ENCODE measurements around the gene HP. TPM values are rescaled to one million over a fixed set of nuclear protein-coding genes. Genes with fewer than 3 reads are reported as not detected.

The HP gene
- polyA plus RNA-seq, 4 donors, result 0.25 to 2.2 (median 0.87) TPM

DNA sequence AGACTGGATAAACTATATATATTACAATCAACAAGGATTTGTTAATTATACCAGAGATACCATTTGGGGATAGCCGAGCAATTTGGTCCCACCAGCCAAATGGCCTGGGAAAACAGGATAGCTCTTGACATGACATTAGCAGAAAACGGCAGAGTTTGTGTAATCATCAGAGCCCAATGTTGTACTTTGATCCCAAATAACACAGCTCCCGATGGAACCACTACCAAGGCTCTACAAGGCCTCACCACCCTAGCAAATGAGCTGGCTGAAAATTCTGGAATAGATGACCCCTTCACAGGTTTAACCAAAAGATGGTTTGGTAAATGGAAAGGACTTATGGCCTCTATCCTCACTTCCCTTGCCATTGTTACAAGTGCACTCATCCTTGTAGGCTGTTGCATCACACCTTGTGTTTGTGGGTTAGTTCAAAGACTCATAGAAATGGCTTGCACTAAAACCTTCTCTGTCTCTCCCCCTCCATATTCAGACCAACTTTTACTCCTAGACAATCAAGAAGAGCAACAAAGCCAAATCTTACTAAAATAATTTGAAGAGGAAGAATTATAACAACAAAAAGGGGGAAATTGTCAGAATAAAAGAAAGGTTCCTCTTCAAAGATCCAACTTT is 29.6 kb downstream of the HP start:
- no peak for DNase-seq (ENCODE audit: low read depth in 4 of 4, low spot score in 2 of 4)

DNA sequence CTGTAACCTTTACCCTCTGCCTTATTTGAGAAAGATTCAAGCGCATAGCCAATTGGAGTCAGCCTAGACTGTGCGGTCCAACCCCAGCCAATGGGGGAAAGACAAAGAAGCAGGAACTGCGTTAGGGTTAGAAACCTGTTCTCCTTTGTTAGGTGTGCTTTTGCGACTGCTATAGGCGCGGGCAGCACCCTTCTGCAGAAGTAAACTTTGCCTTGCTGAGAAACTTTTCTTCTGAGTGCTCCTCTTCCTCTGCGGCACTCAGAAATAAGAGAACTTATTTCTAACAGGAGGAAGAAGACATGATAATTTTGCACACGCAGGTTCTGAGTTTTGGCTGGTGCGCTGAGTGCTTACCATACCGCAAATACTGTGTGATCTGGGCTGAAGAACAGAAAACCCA is 30.1 kb downstream of the HP start:
- DNase-seq (ENCODE audit: low read depth in 4 of 4, low spot score in 2 of 4), result no peak

DNA sequence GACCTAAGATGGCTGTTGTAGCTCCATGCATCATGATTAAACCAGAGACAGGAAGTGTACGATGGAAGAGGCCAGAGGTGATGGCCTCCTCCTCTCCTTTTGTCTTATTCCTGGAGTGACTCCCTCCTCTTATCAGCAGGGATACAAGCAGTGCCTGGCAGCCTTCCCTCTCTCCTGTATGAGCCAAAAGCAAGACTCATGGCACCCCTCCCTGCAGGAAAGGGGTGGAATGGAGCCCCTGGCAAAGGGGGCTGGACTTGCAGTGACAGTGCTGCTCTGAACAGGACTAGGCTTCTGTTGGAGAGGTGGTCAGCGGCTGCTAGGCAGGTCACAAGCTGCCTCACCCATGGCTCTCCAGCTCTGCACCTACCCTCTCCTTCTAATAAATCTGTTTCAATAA is 30.7 kb downstream of the HP start:
- no peak for DNase-seq (ENCODE audit: low read depth in 4 of 4, low spot score in 2 of 4)

DNA sequence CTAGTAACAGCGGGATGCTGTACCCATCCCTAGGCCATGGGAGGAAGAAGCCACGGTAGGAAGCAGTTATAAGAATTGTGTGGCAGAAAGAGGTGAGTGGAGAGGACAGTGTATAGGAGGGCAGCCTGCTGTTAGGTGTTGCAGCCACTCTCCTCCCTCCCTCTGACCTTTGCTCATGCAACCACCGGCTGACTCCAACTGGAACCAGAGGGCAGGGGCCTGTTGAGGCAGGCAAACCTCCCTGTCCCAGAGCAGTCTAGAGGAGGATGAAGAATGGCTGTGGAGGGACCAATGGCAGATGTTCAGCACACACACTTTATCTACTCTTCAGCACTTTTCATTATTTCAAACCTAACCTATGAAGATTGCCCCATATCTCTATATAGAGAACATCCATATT is 36.9 kb downstream of the HP start:
- DNase-seq (ENCODE audit: low read depth in 4 of 4, low spot score in 2 of 4), result no peak

DNA sequence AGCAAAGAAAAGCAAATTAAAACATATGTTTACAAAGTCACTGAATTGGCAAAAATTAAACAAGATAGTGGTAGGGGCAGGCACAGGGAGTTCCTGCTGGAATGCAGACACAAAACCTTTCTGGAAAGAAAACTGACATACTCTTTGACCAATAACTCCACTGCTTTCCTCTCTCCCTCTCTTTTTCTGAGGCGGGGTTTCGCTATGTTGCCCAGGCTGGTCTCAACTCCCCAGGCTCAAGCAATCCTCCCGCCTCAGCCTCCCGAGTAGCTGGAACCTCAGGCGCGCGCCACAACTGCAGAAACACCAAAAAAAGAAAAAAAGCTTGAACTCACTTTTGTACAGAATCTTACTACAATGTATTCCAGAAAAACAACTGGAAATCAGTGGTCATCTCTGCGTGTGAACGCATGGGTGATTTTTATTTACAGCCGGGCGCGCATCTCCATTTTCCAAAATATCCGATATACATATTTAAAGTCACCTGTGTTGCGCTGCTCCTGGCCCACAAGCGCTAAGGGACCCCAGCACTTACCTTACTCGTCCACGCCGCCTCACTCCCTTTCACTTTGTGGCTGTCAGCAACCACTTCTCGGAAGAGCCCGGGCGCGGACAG is 38.6 kb downstream of the HP start:
- peak in 2 of 4 donors; percentile 7 to 11 for DNase-seq (ENCODE audit: low read depth in 4 of 4, low spot score in 2 of 4)

DNA sequence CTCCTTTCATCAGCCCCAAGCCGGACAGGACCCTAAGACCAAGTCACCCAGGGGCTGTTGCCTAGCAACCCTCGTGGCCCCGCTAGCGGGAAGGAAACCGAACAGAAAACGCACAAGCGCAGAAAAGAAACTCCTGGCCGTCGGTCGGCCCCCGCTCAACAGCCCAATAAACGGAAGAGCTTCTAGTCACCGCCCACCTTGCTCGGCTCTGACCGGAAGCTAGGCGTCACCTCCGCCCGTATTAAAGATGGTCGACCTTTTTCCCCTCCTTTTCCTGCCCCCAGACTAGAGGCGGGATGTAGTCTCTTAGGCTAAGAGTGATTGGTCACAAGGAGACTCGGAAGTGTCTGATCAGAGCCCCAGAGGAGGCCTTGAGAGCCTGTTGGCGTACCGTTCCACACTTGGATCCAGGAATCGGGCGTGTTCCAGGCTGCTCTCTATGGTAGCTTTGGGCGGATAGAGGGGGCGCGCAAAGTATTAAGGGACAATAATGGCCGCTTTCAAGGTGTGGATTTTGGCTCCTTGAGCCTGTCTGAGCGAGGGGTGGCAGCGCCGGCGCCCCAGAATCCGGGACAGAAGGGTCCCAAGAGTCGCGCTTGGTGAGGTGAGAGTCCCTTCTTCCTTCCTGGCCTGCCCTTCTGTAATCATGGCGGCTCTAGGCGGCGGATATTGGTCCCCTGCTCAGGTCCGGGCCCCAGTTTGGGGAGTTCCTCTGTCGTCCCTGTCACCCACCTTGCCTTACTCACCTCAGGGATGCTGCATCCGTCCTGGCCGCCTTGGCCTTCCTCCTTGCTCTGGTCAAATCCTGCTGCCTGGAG is 39.4 kb downstream of the HP start, which contains the start of the genes DHX38 and TXNL4B:
Gene DHX38 (plus strand): TSS at position 400 of the 818 bp plus-strand sequence. CDS start 2,311 bp downstream, outside the sequence.
Gene TXNL4B (minus strand): TSS at position 173 of the 818 bp plus-strand sequence. CDS start 2,871 bp downstream, outside the sequence.
- peak; percentile 95 to 98 (median 98) for DNase-seq (ENCODE audit: low read depth in 4 of 4, low spot score in 2 of 4)

DNA sequence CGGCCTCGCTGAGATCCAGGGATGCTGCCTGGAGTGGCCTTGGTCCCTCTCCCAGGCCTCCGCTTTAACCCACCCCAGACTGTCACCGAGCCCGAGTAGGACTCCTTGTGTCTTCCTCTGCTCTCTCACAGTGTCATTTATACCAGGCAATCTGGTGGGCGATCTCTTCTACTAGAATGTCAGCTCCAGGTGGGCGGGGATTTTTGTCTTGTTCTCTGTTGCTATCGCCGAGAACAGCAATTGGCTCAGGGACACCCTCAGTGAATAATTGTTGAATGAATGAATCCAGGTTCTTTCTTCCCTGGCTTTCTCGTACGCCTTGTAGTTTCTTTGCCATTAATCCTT is 39.9 kb downstream of the HP start:
- DNase-seq (ENCODE audit: low read depth in 4 of 4, low spot score in 2 of 4), result no peak

DNA sequence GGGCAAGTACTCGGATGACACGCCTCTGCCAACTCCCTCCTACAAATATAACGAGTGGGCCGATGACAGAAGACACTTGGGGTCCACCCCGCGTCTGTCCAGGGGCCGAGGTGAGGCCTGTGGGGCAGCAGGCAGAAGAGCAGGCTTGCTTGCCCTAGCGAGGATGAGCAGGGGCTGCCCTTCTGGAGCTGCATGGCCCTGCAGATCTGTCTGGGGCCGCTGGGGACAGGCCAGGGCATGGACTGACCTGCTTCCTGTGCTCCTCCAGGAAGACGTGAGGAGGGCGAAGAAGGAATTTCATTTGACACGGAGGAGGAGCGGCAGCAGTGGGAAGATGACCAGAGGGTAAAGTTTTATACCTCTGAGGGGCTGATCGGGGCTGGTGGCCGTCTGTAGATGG is 44.6 kb downstream of the HP start:
- DNase-seq (ENCODE audit: low read depth in 4 of 4, low spot score in 2 of 4), result no peak

DNA sequence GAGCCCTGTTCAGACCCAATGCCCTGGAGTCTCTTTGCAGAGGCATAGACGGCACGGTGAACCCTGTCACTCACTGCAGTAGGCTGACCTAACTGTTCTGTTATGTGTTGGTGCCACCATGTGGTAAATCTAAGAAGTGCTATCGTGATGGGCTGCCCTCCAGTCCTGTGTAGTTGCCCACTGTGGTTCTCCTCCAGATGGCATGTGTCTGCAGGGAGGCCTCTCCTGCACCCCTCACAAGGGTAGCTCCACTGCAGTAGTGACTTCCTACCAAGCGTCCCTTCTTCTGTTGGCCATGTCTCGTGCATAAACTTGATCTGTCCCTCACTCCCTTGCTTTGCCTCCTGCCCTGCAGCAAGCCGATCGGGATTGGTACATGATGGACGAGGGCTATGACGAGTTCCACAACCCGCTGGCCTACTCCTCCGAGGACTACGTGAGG is 45.1 kb downstream of the HP start:
- DNase-seq (ENCODE audit: low read depth in 4 of 4, low spot score in 2 of 4), result peak; percentile 4 to 19 (median 11)

DNA sequence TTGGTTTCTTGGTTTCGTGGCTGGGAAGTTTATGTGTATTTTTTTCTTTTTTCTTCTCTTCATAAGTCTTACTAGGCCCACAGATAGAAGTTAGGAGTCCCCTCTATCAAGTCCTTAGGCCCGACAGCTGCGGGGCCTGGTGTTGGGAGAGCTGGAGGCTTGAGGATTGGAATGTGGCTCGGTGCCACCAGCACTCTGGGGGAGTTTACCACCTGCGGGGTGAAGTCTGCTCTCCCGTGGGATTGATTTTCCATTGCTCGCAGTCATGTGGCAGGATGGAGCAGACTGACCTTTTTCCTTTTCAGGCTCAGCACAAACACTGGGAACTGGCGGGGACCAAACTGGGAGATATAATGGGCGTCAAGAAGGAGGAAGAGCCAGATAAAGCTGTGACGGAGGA is 46.9 kb downstream of the HP start:
- no peak for DNase-seq (ENCODE audit: low read depth in 4 of 4, low spot score in 2 of 4)

DNA sequence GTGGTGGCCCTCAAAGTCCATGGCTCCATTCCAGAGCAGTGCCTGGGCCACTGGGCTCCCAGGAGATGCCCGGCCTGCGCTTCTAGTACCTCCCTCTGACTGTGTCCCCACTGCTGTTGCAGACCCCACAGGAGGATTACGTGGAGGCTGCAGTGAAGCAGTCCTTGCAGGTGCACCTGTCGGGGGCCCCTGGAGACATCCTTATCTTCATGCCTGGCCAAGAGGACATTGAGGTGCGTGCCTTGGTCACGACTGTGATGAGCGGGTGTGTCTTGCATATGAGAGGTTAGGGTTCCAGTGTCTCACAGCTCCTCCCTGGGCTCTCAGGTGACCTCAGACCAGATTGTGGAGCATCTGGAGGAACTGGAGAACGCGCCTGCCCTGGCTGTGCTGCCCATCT is 50.6 kb downstream of the HP start:
- no peak for DNase-seq (ENCODE audit: low read depth in 4 of 4, low spot score in 2 of 4)

DNA sequence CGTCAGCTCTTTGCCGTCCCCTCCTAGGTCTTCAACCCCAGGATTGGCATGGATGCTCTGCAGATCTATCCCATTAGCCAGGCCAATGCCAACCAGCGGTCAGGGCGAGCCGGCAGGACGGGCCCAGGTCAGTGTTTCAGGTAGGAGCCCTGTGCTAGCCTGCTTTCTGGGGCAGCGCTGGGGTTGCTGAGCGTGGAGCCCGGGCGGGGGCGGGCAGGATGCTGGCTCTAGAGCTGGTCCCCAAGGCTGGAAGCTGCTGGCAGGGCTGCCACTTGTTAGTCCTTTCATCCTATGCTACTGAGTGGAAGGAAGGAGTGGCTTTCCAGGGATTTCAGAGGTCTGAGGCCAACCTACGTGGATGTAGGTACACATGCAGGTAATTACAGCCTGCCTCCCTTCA is 51.7 kb downstream of the HP start:
- DNase-seq (ENCODE audit: low read depth in 4 of 4, low spot score in 2 of 4), result no peak

DNA sequence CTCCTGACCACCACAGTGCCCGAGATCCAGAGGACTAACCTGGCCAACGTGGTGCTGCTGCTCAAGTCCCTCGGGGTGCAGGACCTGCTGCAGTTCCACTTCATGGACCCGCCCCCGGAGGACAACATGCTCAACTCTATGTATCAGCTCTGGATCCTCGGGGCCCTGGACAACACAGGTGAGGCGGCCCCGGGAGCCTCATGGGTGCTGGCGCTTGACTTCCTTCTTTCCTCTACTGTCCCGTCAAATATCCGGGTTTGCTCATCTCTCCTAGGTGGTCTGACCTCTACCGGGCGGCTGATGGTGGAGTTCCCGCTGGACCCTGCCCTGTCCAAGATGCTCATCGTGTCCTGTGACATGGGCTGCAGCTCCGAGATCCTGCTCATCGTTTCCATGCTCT is 53.1 kb downstream of the HP start:
- no peak for DNase-seq (ENCODE audit: low read depth in 4 of 4, low spot score in 2 of 4)

DNA sequence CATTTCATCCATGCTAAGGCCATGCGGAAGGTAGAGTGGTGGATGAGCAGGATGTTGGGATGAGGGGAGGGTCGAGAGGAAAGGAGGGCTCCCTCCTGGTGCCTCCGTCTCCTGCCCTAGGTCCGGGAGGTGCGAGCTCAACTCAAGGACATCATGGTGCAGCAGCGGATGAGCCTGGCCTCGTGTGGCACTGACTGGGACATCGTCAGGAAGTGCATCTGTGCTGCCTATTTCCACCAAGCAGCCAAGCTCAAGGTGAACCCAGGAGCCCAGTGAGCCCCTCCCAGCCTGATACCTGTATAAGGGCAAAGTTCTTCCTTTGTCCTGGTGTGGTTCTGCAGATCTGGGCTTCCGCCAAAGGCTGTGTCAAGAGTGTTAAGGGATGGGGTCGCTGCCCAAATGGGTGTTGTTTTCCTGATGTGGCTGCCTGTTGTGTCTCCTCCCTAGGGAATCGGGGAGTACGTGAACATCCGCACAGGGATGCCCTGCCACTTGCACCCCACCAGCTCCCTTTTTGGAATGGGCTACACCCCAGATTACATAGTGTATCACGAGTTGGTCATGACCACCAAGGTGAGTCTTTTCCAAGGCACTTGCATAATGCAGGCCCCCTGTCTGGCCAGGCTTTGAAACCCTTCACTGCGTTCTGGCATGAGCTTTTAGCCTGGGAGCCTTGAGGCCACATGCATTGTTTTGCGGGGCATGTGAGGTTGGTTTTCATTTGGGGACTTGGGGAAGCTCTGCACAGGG is 54.2 kb downstream of the HP start:
- no peak for DNase-seq (ENCODE audit: low read depth in 4 of 4, low spot score in 2 of 4)

DNA sequence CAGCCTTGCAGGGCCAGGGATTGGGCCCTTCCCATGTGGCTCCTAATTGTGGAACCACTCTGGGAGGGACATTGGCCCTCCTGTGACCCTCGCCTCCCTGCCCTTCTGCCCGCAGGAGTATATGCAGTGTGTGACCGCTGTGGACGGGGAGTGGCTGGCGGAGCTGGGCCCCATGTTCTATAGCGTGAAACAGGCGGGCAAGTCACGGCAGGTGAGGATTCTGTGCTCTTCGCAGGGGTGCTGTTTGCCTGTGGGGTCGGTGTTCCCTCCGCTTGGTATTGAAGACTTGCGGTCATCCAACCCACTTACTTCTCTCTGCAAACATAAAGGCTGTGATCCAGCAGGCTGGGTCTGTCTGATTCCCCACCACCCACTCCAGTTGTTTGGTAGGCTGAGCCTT is 55.0 kb downstream of the HP start:
- DNase-seq (ENCODE audit: low read depth in 4 of 4, low spot score in 2 of 4), result no peak

DNA sequence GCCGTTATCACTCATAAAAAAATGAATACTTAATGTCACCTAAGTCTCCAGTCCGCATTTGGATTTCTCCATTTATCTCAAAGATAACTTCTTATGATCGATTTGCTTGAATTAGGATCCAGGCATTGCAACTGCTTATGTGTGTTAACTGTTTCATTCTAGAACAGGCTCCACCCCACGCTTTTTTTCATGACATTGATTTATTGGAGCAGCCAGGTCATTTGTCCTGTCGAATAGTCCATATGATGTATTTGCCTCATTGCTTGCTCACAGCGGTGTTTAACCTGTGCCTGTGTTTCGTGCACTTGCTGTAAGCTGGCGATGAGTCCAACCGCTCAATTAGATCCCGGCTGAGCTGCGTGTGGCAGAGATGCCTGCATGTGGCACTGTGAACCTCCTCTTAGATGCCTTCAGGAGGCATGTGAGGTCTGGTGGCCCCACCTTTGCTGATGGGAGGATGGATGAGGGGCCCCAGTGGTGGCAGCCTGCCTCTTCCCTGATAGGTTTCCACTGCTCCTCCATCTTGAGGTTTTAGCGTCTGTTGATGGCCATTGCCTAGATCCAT is 55.7 kb downstream of the HP start:
- DNase-seq (ENCODE audit: low read depth in 4 of 4, low spot score in 2 of 4), result no peak

Other genes with a start within 250 kb of the HP start
- 10 to 100 TPM; 65.7 to 97.9 (median 89.5) TPM for gene AP1G1, start 245.7 kb upstream of the HP start, polyA plus RNA-seq (ENCODE audit: insufficient read length in 4 of 4)
- 10 to 100 TPM; 32.8 to 38.2 (median 35.9) TPM for gene ATXN1L, start 208.5 kb upstream of the HP start, polyA plus RNA-seq (ENCODE audit: insufficient read length in 4 of 4)
- gene ZNF821, start 170.3 kb upstream of the HP start, polyA plus RNA-seq (ENCODE audit: insufficient read length in 4 of 4), result 10 to 100 TPM; 21.5 to 26.5 (median 22.5) TPM
- gene IST1, start 159.0 kb upstream of the HP start, polyA plus RNA-seq (ENCODE audit: insufficient read length in 4 of 4), result 100 to 1,000 TPM; 233 to 358 (median 292) TPM
- gene PKD1L3, start 54.1 kb upstream of the HP start, polyA plus RNA-seq (ENCODE audit: insufficient read length in 4 of 4), result under 1 TPM; 0.05 to 0.13 (median 0.08) TPM
- gene DHODH, start 45.8 kb upstream of the HP start, polyA plus RNA-seq (ENCODE audit: insufficient read length in 4 of 4), result 10 to 100 TPM; 13.0 to 19.8 (median 16.6) TPM
- 1 to 10 TPM in 1 of 4 donors, under 1 TPM in 2, not detected in 1; 0.32 to 3.1 (median 0.52) TPM for gene HPR, start 8.7 kb downstream of the HP start, polyA plus RNA-seq (ENCODE audit: insufficient read length in 4 of 4)
- gene TXNL4B, start 39.1 kb downstream of the HP start, polyA plus RNA-seq (ENCODE audit: insufficient read length in 4 of 4), result 10 to 100 TPM; 18.8 to 22.8 (median 20.6) TPM
- 10 to 100 TPM; 54.0 to 87.7 (median 72.0) TPM for gene DHX38, start 39.3 kb downstream of the HP start, polyA plus RNA-seq (ENCODE audit: insufficient read length in 4 of 4)
- 1 to 10 TPM; 3.0 to 9.2 (median 5.9) TPM for gene PMFBP1, start 117.7 kb downstream of the HP start, polyA plus RNA-seq (ENCODE audit: insufficient read length in 4 of 4)

Data from left renal cortex interstitium (tissue), 4 donors.